Glutamatergic neuron (in vitro differentiated cells): ENCODE measurements around the gene SIK3. TPM values are rescaled to one million over a fixed set of nuclear protein-coding genes. Genes with fewer than 3 reads are reported as not detected.

Experiments used
- DNase-seq: peaks from one replicate; pipeline ENCODE4 v3.0.0; 2022
- H3K27ac Mint-ChIP-seq: one replicate; pipeline ENCODE4 v1.8.0; 2020; ENCODE audit warnings: mild to moderate bottlenecking, mixed read lengths, inconsistent platforms; ENCODE audit not compliant: unreplicated experiment
- H3K27me3 Mint-ChIP-seq: one replicate; pipeline ENCODE4 v1.8.0; 2020; ENCODE audit warnings: mild to moderate bottlenecking, moderate library complexity, mixed read lengths, inconsistent platforms; ENCODE audit not compliant: unreplicated experiment
- H3K36me3 Mint-ChIP-seq: one replicate; pipeline ENCODE4 v1.8.0; 2020; ENCODE audit warnings: mild to moderate bottlenecking, mixed read lengths, inconsistent platforms; ENCODE audit not compliant: unreplicated experiment
- H3K4me1 Mint-ChIP-seq: one replicate; pipeline ENCODE4 v1.8.0; 2020; ENCODE audit warnings: mild to moderate bottlenecking, low read depth, mixed read lengths, inconsistent platforms; ENCODE audit not compliant: unreplicated experiment
- H3K4me3 Mint-ChIP-seq: one replicate; pipeline ENCODE4 v1.8.0; 2020; ENCODE audit warnings: mild to moderate bottlenecking, mixed read lengths, inconsistent platforms; ENCODE audit not compliant: unreplicated experiment
- H3K9me3 Mint-ChIP-seq: one replicate; pipeline ENCODE4 v1.8.0; 2020; ENCODE audit warnings: mild to moderate bottlenecking, moderate library complexity, mixed read lengths, inconsistent platforms; ENCODE audit not compliant: unreplicated experiment
- CTCF ChIP-seq: fragments of 200-600 bp; sonication (generic); IDR thresholded peaks from one replicate; pipeline ENCODE4 v1.5.0; 2021; ENCODE audit not compliant: partially characterized antibody, unreplicated experiment
- total RNA-seq: library from RNA; stranded (reverse); fragmentation: NEBNext Ultra II Directional; extraction: Animal tissue kit (Norgen Biotek cat#: 25700); gene quantifications from one replicate; pipeline ENCODE4 v1.2.1, GENCODE V29; 2021; ENCODE audit not compliant: unreplicated experiment

Gene SIK3
- total RNA-seq, 1 donor from 2014 or later = 22.2 TPM

GRCh38 chr11:116980136-116980793 lies 118.0 kb downstream of the SIK3 start:
- DNase-seq = no peak
- Mint-ChIP-seq H3K27ac (no peak overlapping the region), H3K36me3 (no peaks in the 10 kb centered on the region), H3K4me1 (no peaks in the 10 kb centered on the region), H3K4me3 (no peak overlapping the region), H3K27me3 (no peaks in the 10 kb centered on the region), H3K9me3 (no peaks in the 10 kb centered on the region)
- no peak for TF ChIP-seq CTCF

GRCh38 chr11:116976941-116977570 lies 121.2 kb downstream of the SIK3 start:
- DNase-seq = no peak
- TF ChIP-seq CTCF = no peak
- no peaks in the 10 kb centered on the region for H3K27me3 Mint-ChIP-seq
- H3K9me3 Mint-ChIP-seq = no peaks in the 10 kb centered on the region
- H3K36me3 Mint-ChIP-seq = no peaks in the 10 kb centered on the region
- no peaks in the 10 kb centered on the region for H3K4me1 Mint-ChIP-seq
- H3K4me3 Mint-ChIP-seq = no peak overlapping the region
- H3K27ac Mint-ChIP-seq = no peak overlapping the region

- Mint-ChIP-seq H3K36me3 (no peaks in the 10 kb centered on the region), H3K27me3 (no peaks in the 10 kb centered on the region), H3K9me3 (no peaks in the 10 kb centered on the region), H3K27ac (no peak overlapping the region), H3K4me1 (no peaks in the 10 kb centered on the region), H3K4me3 (no peak overlapping the region)
- TF ChIP-seq CTCF = no peak
- DNase-seq = no peak
Measured at GRCh38 chr11:116975661-116976060, 122.6 kb downstream of the SIK3 start.

GRCh38 chr11:116973270-116973669 lies 125.0 kb downstream of the SIK3 start:
- Mint-ChIP-seq H3K27ac (no peak overlapping the region), H3K27me3 (no peaks in the 10 kb centered on the region), H3K4me1 (no peaks in the 10 kb centered on the region), H3K36me3 (no peaks in the 10 kb centered on the region), H3K9me3 (no peaks in the 10 kb centered on the region), H3K4me3 (no peak overlapping the region)
- no peak for TF ChIP-seq CTCF
- no peak for DNase-seq

GRCh38 chr11:116972691-116973090 lies 125.5 kb downstream of the SIK3 start:
- no peak for DNase-seq
- TF ChIP-seq CTCF = no peak
- Mint-ChIP-seq H3K4me1 (no peaks in the 10 kb centered on the region), H3K27ac (no peak overlapping the region), H3K4me3 (no peak overlapping the region), H3K27me3 (no peaks in the 10 kb centered on the region), H3K36me3 (no peaks in the 10 kb centered on the region), H3K9me3 (no peaks in the 10 kb centered on the region)
